ENCODE measurements around the gene DNER. TPM values are rescaled to one million over a fixed set of nuclear protein-coding genes. Genes with fewer than 3 reads are reported as not detected.
"Not testable (repeated sequence)": the region's sequence is repeated elsewhere in the genome, so short reads cannot be mapped to it uniquely, and the experiment has no call there.

The DNER gene
- total RNA-seq, 1 donor from 2014 or later = 0.14 TPM

GRCh38 chr2:229712136-229712535, 2.2 kb downstream of the DNER start:
- no peak overlapping the region for H3K27ac ChIP-seq
- H3K9me3 ChIP-seq = no peaks in the 10 kb centered on the region
- H3K4me3 ChIP-seq = no peak overlapping the region
- DNase-seq = no peak
- intact Hi-C loops (cut with DNase I) = no loop called here
- TF ChIP-seq, protein P1, sequence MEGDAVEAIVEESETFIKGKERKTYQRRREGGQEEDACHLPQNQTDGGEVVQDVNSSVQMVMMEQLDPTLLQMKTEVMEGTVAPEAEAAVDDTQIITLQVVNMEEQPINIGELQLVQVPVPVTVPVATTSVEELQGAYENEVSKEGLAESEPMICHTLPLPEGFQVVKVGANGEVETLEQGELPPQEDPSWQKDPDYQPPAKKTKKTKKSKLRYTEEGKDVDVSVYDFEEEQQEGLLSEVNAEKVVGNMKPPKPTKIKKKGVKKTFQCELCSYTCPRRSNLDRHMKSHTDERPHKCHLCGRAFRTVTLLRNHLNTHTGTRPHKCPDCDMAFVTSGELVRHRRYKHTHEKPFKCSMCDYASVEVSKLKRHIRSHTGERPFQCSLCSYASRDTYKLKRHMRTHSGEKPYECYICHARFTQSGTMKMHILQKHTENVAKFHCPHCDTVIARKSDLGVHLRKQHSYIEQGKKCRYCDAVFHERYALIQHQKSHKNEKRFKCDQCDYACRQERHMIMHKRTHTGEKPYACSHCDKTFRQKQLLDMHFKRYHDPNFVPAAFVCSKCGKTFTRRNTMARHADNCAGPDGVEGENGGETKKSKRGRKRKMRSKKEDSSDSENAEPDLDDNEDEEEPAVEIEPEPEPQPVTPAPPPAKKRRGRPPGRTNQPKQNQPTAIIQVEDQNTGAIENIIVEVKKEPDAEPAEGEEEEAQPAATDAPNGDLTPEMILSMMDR (IDR thresholded peaks at IDR 0.05) = no peak
- peaks cover 58% of the 10 kb centered on the region for H3K27me3 ChIP-seq
- H3K4me1 ChIP-seq = peaks cover 15% of the 10 kb centered on the region
- no peaks in the 10 kb centered on the region for H3K36me3 ChIP-seq
- no peak for ATAC-seq

- DNase-seq (no peak), ATAC-seq (no peak)
- Histone ChIP-seq H3K9me3 (no peaks in the 10 kb centered on the region), H3K27ac (no peak overlapping the region), H3K27me3 (peaks cover 36% of the 10 kb centered on the region), H3K4me1 (peaks cover under 1% of the 10 kb centered on the region), H3K4me3 (no peak overlapping the region), H3K36me3 (no peaks in the 10 kb centered on the region)
- intact Hi-C loops (cut with DNase I) = no loop called here
- TF ChIP-seq, protein P1 (IDR thresholded peaks at IDR 0.05) = no peak
Observed at GRCh38 chr2:229708335-229708734, 6.0 kb downstream of the DNER start.

DNA sequence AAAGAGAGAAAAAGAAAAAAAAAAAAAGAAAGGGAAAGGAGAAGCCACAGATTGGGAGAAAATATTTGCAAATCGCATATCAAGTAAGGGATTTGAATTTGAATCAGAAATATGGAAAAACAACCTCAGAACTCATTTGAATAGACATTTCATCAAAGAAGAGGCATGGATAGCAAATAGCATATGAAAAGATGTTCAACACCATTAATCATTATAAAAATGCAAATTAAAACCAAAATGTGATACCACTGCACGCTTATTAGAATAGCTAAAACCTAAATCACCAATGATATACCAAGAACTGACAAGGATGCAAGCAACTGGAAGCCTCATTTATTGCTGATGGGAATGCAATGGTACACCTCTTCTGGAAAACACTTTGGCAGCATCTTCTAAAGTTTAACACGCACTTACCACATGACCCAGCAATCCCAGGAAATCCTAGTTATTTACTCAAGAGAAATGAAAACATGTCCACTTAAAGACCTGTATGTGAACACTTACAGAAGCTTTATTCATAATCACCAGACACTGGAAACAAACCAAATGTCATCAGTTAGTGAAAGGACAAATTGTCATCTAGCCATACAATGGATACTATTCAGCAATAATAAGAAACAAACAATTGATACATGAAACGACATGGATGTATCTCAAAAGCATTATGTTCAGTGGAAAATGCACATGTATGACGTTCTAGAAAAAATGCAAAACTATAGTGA, 10.3 kb downstream of the DNER start:
- TF ChIP-seq, protein P1 (IDR thresholded peaks at IDR 0.05) = no peak
- DNase-seq = no peak
- no peak for ATAC-seq
- Histone ChIP-seq H3K27me3 (peaks cover 18% of the 10 kb centered on the region), H3K4me1 (no peaks in the 10 kb centered on the region), H3K27ac (no peak overlapping the region), H3K36me3 (no peaks in the 10 kb centered on the region), H3K9me3 (no peaks in the 10 kb centered on the region), H3K4me3 (no peak overlapping the region)
- intact Hi-C loops (cut with DNase I) = no loop called here

DNA sequence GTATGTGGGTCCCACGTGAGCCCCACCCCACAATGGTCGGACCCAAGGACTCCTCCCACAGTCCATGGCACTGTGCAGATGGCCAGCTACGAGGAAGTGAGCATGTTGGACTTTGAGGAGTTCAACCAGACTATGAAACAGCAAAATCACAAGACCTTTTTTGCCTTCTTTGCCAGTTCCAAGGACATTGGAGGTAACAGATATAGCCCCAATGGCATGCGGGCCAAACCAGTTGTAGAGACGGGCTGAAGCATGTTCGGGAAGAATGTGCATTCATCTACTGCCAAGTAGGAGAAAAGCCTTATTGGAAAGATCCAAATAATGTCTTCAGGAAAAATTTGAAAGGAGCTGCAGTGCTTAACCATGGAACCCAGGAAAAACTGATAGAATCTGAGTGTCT, 12.6 kb downstream of the DNER start:
- Histone ChIP-seq H3K4me1 (no peaks in the 10 kb centered on the region), H3K4me3 (no peak overlapping the region), H3K9me3 (no peaks in the 10 kb centered on the region), H3K27ac (no peak overlapping the region), H3K27me3 (peaks cover 6% of the 10 kb centered on the region), H3K36me3 (no peaks in the 10 kb centered on the region)
- DNase-seq (no peak), ATAC-seq (no peak)
- intact Hi-C loops (cut with DNase I) = no loop called here
- TF ChIP-seq, protein P1 (IDR thresholded peaks at IDR 0.05) = no peak

DNA sequence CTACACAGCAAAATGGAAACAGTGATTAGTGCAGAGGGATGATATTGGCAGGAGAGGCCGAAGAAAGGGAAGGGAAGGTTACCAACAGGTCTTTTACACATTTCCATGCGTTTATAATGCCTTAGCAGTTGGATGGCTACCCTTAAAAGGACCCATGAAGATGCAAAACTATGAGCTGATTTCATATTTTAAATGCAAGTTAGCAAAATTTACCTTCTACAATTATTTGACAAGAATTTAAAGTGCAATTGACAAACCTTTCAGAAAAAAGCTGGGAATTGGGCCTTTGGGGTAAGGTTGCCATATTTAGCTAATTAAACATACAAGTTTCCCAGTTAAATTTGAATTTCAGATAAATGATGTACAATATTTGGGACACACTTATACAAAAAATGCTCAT, 13.3 kb downstream of the DNER start:
- intact Hi-C loops (cut with DNase I) = no loop called here
- Histone ChIP-seq H3K4me1 (no peaks in the 10 kb centered on the region), H3K4me3 (no peak overlapping the region), H3K27ac (no peak overlapping the region), H3K9me3 (no peaks in the 10 kb centered on the region), H3K36me3 (no peaks in the 10 kb centered on the region), H3K27me3 (peaks cover 13% of the 10 kb centered on the region)
- no peak for ATAC-seq
- DNase-seq = no peak
- TF ChIP-seq, protein P1 (IDR thresholded peaks at IDR 0.05) = no peak

DNA sequence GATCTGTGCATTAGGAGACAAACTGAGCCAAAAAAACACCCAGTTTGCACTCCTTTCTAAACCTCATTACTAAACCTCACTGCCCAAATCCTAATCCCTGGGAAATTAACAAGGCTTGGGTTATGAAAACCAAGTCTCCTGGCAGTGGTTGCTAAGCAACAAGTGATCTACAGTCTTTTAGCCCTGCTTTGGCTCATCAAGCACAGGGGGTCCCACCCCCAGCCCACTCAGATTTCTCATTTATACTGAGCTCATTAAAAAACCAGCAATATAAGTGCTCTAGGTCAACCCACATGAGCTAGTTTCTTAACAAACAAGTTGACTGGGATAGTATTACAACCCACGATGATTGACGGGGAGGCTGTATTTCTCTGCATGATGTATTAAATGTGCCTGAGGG, 18.4 kb downstream of the DNER start:
- Histone ChIP-seq H3K9me3 (no peaks in the 10 kb centered on the region), H3K36me3 (no peaks in the 10 kb centered on the region), H3K4me3 (no peak overlapping the region), H3K27me3 (peaks cover 8% of the 10 kb centered on the region), H3K27ac (no peak overlapping the region), H3K4me1 (no peaks in the 10 kb centered on the region)
- ATAC-seq (no peak), DNase-seq (no peak)
- intact Hi-C loops (cut with DNase I) = no loop called here
- TF ChIP-seq, protein P1 (IDR thresholded peaks at IDR 0.05) = no peak

DNA sequence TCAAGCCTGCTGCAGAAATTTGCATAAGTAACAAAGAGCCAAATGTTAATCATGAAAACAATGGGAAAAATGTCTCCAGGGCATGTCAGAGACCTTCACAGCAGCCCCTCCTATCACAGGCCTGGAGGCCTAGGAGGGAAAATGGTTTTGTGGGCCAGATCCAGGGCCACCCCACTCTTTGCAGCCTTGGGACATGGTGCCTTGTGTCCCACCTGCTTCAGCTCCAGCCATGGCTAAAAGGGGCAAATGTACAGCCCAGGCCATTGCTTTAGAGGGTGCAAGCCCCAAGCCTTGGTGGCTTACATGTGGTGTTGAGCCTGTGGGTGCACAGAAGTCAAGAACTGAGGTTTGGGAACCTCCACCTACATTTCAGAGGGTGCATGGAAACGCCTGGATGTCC, 20.5 kb downstream of the DNER start:
- ATAC-seq; H3K9me3 ChIP-seq; DNase-seq; H3K4me1 ChIP-seq; H3K27ac ChIP-seq; H3K36me3 ChIP-seq; intact Hi-C loops (cut with DNase I); H3K27me3 ChIP-seq; H3K4me3 ChIP-seq: not testable (repeated sequence)
